HG03520 (cell line): ENCODE results near the gene ADAM12.

Experiments
- ATAC-seq: cut with Tn5 transposase; IDR thresholded peaks from one replicate; pipeline ENCODE4 v1.9.1; 2021; ENCODE audit warnings: mild to moderate bottlenecking, moderate library complexity; ENCODE audit not compliant: unreplicated experiment

Gene ADAM12

DNA sequence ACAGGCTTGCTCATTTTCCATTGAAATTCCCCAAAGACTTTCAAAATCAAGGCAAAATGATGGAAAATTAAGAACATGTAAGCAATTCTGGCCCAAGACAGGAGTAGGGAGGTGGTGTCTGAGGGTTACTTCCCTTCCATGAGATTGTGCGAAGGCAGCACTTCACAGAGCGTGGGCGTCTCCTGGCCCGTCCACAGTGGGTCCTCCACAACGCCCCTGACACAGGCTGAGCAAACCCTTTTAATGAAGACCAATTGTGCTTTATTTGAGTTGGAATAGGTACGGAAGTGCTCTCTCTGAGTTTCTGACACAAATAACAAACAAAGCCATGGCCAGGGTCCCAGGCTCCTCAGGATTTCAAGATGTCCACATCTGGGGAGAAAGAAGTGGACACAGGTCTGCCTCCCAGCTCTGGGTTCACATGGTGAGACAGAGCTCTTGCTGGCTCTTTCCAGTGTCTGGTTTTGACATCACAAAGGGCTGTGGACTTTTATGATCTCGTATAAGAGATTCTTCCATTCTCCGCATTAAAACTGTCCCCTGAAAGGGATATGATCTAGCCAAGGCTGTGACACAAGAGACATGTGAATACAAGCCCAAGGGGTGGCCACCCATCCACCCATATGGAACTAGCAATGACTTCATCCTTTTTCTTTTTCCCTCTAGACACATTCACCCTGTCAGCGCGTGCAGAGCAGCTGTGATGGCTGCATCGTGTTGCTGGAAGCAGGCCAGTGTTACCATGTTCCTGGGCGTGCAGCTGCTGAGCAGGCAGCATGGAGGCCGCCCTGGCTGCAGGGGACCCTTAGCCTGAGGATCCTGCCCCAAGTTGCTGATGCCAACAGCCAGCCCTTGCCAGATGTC is 145.6 kb downstream of the ADAM12 start:
- no peak for ATAC-seq

- ATAC-seq, result no peak
These were observed 147.8 kb downstream of the ADAM12 start for GRCh38 chr10:126240483-126240882.

GRCh38 chr10:126239844-126240243 is 148.4 kb downstream of the ADAM12 start:
- no peak for ATAC-seq

- no peak for ATAC-seq
These were observed 152.1 kb downstream of the ADAM12 start for GRCh38 chr10:126235979-126236851.

DNA sequence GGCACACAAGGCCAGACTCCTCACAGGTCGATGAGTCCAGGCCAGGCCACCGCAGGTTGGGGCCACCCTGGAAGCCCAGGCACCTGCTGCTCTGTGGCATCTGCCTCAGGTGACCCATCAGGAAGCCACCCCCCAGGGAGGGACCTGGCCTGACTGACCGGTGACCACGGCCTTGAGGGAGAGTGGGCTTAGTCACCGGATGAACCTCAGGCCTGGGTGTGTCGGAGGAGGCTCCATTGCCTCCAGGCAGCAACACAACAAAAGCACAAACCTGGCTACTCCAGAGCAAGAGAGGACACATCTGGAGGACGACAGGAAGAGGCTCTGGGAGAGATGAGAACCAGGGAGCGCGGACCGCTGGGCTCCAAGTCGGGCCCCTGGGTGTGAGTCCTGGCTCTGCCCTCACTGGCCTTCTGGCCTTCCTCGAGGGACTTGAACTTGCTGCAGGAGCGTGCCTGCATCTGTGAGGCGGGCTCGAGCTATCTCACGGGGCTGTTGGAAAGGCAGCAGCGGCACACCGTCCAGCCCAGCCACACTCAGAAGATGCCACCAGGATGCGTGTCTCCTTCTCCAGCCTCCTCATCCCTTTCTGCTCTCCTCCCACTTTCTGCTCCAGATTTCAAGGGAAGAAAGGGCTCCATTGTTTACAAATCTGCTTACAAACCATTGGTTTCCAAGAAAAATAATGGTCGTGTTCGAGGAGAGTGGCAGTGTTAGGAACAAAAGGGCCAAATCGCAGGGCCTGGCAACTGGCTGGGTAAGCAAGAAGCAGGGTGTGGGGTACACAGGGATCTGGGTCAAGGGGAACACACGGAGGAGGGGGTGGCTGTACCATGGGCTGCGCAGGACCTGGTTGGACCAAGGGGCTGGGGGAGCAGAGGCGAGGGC is 152.9 kb downstream of the ADAM12 start:
- ATAC-seq, result no peak

- no peak for ATAC-seq
These were observed 153.6 kb downstream of the ADAM12 start for GRCh38 chr10:126234630-126235029.

DNA sequence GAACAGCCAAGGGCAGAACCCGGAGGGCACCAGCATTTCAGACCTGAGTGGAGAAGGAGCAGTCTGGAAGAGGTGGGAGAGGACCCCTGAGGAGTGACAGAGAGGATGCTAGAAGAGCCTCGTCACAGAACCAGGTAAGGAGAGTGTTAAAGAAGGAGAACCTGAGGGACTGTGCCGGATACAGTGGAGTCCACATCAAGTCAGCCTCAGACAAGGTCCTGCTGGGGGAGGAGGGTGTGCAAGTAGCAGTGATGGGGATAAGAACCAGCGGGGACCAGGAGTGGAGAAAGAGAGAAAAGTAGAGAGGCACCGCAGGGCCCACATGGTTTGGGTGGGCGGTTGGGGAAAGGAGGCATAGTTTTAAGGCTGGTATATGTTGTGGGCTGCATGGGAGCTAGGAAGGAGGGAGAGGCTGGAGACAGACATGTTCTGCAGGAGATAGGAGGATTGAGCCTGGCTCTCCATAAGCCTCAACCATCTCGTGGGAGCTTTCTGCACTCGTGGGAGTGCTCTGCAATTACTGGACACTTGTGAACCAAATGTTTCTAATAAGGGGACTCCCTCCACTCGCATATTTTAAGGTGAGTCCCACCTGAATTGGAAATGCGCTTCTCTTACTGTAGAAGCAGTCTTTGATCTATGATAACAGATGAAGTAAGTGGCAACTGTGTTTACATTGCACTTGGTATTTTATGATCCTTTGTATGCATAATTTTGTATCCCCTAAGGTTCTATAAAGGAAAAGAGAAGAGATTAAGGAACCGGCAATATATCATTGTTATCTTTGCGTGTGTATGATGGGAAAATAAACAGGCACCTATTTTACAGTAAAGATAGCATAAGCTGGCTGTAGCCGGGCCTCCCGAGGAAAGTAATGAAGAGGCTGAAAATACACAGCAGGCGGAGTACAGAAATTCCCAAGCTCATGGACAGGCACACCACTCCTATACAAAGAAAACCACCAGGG is 154.8 kb downstream of the ADAM12 start:
- ATAC-seq, result no peak

- no peak for ATAC-seq
These were observed 157.7 kb downstream of the ADAM12 start for GRCh38 chr10:126230587-126230986.

GRCh38 chr10:126229686-126230085 is 158.6 kb downstream of the ADAM12 start:
- ATAC-seq, result no peak

- no peak for ATAC-seq
These were observed 160.5 kb downstream of the ADAM12 start for GRCh38 chr10:126227762-126228134.

DNA sequence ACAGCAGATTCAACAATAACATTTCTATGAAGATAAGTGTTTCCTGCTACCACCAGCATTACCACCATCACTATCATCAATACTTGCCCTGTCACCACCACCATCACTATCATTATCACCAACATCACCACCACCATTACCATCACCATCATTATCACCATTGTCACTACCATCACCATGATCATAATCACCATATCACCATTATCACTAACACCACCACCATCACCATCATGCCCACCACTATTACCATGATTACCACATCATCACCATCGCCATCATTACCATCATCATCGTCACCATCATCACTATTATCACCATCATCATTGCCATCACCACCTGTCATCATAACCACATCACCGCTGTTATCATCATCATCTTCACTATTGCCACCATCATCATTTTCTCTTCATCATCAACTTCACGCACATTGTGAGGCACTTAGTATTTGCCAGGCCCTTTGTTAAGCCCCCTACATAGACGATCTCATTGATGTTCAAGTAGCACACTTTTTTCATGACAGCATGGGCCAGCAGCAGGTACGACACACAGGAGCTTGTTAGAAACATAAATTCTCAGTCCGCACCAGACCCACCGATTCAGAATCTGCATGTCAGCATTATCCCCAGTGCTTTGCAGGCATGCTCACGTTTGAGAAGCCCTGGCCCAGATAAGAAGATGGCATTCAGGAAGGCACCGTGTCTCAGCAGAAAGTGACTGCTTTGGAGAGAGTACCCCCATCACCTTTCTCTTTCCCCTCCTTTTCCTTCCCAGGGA is 161.1 kb downstream of the ADAM12 start:
- no peak for ATAC-seq

DNA sequence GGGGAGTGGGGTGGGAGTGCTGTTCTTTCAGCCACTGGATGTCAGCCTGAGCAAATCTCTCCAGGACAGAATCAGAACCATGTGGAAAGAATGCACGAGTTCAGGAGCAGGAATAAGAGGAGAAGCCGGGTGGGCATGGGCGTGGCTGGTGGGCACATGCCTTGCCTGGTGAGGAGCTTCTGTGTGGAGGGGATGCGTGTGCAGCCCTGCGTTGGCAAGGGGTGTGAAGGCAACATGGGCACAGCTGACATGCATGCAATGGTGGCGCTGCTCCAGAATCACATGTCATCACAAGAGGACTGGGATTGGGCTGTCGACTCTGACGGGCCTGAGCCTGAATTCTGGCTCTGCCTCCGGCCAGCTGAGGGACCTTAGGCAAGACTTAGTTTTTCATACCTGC is 162.1 kb downstream of the ADAM12 start:
- ATAC-seq, result no peak

- ATAC-seq, result no peak
These were observed 162.6 kb downstream of the ADAM12 start for GRCh38 chr10:126225672-126226008.

DNA sequence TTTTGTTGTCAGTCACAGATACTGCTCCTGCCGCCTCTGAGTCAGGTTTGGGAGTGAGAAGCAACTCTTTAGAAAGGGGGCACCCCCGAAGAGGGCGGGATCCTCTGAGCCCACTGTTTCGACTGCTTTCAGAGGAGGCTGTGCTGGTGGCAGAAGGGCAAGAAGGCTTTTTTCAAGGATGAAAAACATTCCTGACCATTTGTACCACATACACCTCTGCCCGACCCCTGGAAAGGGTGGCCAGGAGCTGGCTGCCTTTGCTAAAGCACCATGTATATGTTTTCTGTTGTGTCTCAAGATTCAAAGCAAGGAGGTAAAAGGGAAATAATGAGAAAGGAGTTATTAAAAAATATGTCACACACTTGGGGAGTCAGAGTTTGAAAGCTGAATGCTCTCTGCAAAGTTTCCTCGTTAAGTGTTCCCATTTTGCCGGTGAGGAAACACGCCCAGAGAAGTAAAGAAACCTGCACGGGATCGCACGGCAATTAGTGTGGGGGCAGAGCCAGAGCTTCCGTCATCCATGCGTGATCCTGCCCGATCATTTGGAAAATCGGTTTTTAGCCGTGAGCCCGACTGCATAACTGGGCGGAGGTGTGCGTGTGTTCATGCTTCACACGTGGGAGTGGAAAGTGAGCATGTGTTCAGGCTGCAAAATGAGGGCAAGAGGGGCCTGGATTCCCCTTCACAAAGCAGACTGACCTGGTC is 163.2 kb downstream of the ADAM12 start:
- ATAC-seq, result no peak

- ATAC-seq, result no peak
These were observed 164.7 kb downstream of the ADAM12 start for GRCh38 chr10:126223512-126224067.

GRCh38 chr10:126222736-126223511 is 165.4 kb downstream of the ADAM12 start:
- ATAC-seq, result no peak

DNA sequence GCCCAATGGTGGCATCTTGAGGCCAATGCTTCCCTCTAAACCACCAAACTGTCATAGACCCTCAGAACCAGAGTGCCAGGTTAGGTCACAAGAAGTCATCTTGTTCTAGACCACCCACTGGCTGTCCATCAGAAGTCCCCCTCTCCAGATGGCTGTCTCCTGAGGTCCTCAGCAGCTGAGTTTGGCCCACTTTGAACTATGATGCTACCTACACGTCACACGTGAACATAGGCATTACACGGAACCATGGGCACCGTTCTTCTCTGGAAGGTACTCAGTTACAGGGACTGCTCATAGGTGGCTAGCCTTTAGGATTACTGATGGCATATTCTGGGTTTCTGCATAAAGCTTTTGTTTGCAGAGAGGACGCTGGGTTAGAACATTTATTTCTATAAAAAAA is 166.4 kb downstream of the ADAM12 start:
- ATAC-seq, result no peak
